Parathyroid adenoma (tissue), 2 donors: Measurements from ENCODE around the gene SRL.
"Not testable (repeated sequence)": the region's sequence is repeated elsewhere in the genome, so short reads cannot be mapped to it uniquely, and the experiment has no call there.

ENCODE experiments used
- H2AFZ ChIP-seq: fragments of 300-600 bp; sonication (generic); one replicate; pipeline ENCODE4 v1.7.0; 2017; ENCODE audit warnings: antibody characterized with exemption, mild to moderate bottlenecking
- H3K27ac ChIP-seq: fragments of 300-600 bp; sonication (generic); one replicate; pipeline ENCODE4 v1.7.0; 2017
- H3K27me3 ChIP-seq: fragments of 300-600 bp; sonication (generic); one replicate; pipeline ENCODE4 v1.7.0; 2017; ENCODE audit warnings: low read length; ENCODE audit not compliant: control insufficient read depth, insufficient read depth
- H3K36me3 ChIP-seq: fragments of 300-600 bp; sonication (generic); one replicate; pipeline ENCODE4 v1.7.0; 2017; ENCODE audit warnings: low read length; ENCODE audit not compliant: control insufficient read depth, insufficient read depth
- H3K4me1 ChIP-seq: fragments of 300-600 bp; sonication (generic); one replicate; pipeline ENCODE4 v1.7.0; 2017; ENCODE audit warnings: control low read depth
- H3K4me2 ChIP-seq: fragments of 300-600 bp; sonication (generic); one replicate; pipeline ENCODE4 v1.7.0; 2017; ENCODE audit warnings: low read length
- H3K4me3 ChIP-seq: fragments of 300-600 bp; sonication (generic); one replicate; pipeline ENCODE4 v1.7.0; 2017; ENCODE audit warnings: low read depth, low read length
- H3K79me2 ChIP-seq: fragments of 300-600 bp; sonication (generic); one replicate; pipeline ENCODE4 v1.7.0; 2017; ENCODE audit warnings: control low read depth
- H3K9ac ChIP-seq: fragments of 300-600 bp; sonication (generic); one replicate; pipeline ENCODE4 v1.7.0; 2017; ENCODE audit warnings: mild to moderate bottlenecking
- H3K9me3 ChIP-seq: fragments of 300-600 bp; sonication (generic); one replicate; pipeline ENCODE4 v1.7.0; 2017; ENCODE audit warnings: low read length; ENCODE audit not compliant: control insufficient read depth
- TF ChIP-seq, protein P1 (sequence below): fragments of 300-600 bp; sonication (generic); IDR thresholded peaks from one replicate; pipeline ENCODE4 v1.7.0; 2017; ENCODE audit warnings: antibody characterized with exemption, mild to moderate bottlenecking
- donor health status: primary hyperparathyroidism.

The SRL gene

DNA sequence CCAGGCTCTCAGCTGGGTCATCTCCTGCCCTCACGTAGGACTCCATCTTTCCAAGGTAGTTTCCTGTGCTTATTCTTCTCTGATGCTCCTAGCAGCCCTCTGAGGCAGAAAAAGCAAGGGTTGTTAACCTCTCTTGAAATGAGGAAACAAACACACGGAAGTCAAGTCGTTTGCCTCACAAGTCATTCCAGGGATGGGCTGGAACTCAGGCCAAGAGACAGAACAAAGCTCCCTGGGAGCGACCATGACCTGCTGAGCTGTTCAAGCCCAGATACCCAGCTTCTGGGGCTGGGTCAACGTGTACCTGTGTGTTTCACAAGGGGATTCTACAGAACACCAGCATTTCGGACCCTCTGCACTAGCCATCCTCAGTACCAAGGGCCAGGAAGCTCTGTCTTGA is 28.1 kb downstream of the SRL start:
- H3K4me1 ChIP-seq: no peaks in the 10 kb centered on the region
- no peak overlapping the region for H2AFZ ChIP-seq
- no peak overlapping the region for H3K27ac ChIP-seq
- no peaks in the 10 kb centered on the region for H3K79me2 ChIP-seq
- no peaks in the 10 kb centered on the region for H3K27me3 ChIP-seq
- H3K36me3 ChIP-seq: no peaks in the 10 kb centered on the region
- H3K9ac ChIP-seq: no peak overlapping the region
- H3K4me2 ChIP-seq: no peak overlapping the region
- no peaks in the 10 kb centered on the region for H3K9me3 ChIP-seq
- TF ChIP-seq, protein P1, sequence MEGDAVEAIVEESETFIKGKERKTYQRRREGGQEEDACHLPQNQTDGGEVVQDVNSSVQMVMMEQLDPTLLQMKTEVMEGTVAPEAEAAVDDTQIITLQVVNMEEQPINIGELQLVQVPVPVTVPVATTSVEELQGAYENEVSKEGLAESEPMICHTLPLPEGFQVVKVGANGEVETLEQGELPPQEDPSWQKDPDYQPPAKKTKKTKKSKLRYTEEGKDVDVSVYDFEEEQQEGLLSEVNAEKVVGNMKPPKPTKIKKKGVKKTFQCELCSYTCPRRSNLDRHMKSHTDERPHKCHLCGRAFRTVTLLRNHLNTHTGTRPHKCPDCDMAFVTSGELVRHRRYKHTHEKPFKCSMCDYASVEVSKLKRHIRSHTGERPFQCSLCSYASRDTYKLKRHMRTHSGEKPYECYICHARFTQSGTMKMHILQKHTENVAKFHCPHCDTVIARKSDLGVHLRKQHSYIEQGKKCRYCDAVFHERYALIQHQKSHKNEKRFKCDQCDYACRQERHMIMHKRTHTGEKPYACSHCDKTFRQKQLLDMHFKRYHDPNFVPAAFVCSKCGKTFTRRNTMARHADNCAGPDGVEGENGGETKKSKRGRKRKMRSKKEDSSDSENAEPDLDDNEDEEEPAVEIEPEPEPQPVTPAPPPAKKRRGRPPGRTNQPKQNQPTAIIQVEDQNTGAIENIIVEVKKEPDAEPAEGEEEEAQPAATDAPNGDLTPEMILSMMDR: no peak
- no peak overlapping the region for H3K4me3 ChIP-seq

DNA sequence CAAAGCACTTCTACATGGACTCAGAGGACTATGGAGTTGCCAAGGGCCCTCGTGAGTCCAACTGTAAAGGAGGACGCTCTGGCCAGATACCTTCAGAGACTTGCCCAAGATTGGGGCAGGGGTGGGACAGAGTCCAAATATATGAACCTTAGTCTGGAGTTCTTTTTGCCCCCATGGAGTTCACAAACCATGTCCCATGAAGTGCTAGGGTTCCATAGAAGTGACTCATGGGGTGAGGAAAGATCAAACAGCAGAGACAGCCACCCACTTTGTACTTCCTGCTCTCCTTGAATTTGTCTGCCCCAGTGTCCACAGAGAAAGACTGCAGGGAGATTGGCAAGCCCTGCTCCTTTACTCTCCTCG is 29.0 kb downstream of the SRL start:
- no peaks in the 10 kb centered on the region for H3K79me2 ChIP-seq
- H3K9me3 ChIP-seq: no peaks in the 10 kb centered on the region
- TF ChIP-seq, protein P1: no peak
- H3K4me1 ChIP-seq: no peaks in the 10 kb centered on the region
- peak overlapping the region; percentile 53 for H3K27ac ChIP-seq
- no peak overlapping the region for H2AFZ ChIP-seq
- no peaks in the 10 kb centered on the region for H3K36me3 ChIP-seq
- H3K4me3 ChIP-seq: no peak overlapping the region
- no peak overlapping the region for H3K9ac ChIP-seq
- H3K27me3 ChIP-seq: no peaks in the 10 kb centered on the region
- no peak overlapping the region for H3K4me2 ChIP-seq

DNA sequence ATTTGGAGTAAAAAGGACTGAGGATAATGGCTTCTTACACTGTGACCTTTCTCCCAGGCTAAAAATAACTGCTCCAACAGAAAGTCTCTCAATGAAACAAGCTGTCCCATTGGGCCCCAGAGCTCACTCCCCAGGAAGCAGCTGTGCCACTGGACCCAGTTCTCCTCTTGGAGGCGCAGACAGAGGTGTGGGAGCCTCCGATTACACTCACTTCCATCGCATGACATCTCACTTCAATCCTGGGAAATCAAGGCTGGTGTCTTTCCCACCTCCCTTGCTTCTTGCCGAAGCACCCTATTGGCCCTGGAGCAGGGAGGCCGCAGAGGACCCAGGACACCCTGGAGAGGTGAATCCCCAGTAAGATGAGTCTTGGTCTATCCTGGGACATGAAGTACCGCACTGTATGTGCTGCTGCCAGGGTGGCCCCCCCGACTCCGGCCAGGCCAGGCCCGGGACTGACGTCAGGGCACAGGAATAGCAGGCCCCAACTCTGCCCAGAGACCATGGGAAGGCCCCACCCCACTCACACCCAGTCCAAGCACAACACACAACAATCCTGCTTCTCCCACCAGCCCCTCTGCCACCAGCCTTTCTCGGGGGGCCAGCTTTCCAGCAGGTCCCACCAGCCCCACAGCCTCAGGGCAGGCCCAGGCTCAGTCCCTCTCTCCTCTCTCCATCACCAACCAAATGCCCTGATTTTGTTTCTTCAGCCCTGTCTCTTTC is 29.5 kb downstream of the SRL start:
- H3K9ac ChIP-seq: no peak overlapping the region
- no peaks in the 10 kb centered on the region for H3K36me3 ChIP-seq
- H3K27me3 ChIP-seq: no peaks in the 10 kb centered on the region
- H3K4me2 ChIP-seq: no peak overlapping the region
- H3K27ac ChIP-seq: peak overlapping the region; percentile 53
- TF ChIP-seq, protein P1: no peak
- H3K9me3 ChIP-seq: no peaks in the 10 kb centered on the region
- H2AFZ ChIP-seq: no peak overlapping the region
- H3K4me1 ChIP-seq: no peaks in the 10 kb centered on the region
- H3K4me3 ChIP-seq: no peak overlapping the region
- H3K79me2 ChIP-seq: no peaks in the 10 kb centered on the region

DNA sequence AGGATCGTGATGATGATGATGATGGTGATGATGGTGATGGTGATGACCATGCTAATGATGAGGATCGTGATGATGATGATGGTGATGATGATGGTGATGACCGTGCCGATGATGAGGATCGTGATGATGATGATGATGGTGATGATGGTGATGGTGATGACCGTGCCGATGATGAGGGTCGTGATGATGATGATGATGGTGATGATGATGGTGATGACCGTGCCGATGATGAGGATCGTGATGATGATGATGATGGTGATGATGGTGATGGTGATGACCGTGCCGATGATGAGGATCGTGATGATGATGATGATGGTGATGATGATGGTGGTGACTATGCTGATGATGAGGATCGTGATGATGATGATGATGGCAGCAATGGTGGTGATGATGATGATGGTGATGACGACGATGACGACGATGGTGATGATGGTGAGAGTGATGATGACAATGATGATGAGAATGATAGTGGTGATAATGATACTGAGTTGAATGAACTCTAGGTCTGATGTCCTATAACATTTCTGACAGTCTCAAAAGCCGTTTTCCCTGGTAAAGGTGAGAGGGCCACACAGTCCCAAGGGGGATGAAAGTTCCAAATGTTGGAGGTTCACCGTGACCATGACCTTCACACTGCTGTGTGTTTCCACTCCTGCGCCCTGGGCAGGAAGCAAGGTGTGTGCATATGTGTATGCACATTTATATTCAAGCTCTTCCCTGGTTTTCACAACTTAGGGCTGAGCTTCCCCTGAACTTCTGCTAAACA is 30.3 kb downstream of the SRL start:
- H3K36me3 ChIP-seq, H3K4me3 ChIP-seq, H3K9me3 ChIP-seq, H3K27me3 ChIP-seq, H2AFZ ChIP-seq, H3K4me1 ChIP-seq, H3K4me2 ChIP-seq, H3K9ac ChIP-seq, H3K79me2 ChIP-seq, H3K27ac ChIP-seq: not testable (repeated sequence)

DNA sequence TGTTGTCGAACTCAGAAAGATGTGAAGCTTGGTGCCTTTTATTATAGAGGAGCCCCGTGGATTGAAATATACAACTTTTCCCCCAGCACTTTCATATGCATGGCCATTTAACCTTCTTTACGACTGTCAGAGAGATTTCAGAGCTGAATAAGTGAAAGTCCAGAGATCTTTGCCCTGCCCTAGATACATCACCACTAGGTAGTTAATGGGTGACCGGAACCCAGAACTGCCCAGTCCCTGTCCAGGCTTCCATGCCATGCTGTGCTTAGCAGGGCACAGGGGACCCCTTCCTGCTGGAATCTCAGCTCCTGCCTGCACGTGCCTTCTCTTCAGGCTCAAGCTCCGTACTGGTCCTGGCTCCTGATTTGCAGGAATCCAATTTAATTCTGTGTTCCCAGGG is 32.2 kb downstream of the SRL start:
- H3K9me3 ChIP-seq: no peaks in the 10 kb centered on the region
- no peaks in the 10 kb centered on the region for H3K4me1 ChIP-seq
- no peaks in the 10 kb centered on the region for H3K79me2 ChIP-seq
- H3K9ac ChIP-seq: no peak overlapping the region
- TF ChIP-seq, protein P1: no peak
- H3K27me3 ChIP-seq: no peaks in the 10 kb centered on the region
- H3K4me2 ChIP-seq: no peak overlapping the region
- no peak overlapping the region for H3K27ac ChIP-seq
- no peak overlapping the region for H2AFZ ChIP-seq
- H3K36me3 ChIP-seq: no peaks in the 10 kb centered on the region
- H3K4me3 ChIP-seq: no peak overlapping the region
